GM15510 (cell line): ENCODE data around the gene GXYLT1.

ENCODE experiments used
- POLR2A ChIP-seq: IDR thresholded peaks from 3 replicates; pipeline ENCODE4 v1.6.1; 2011; ENCODE audit warnings: borderline replicate concordance; ENCODE audit not compliant: insufficient read length; ENCODE audit errors: extremely low read depth

GXYLT1 gene

GRCh38 chr12:42144408-42145196, at the start of gene GXYLT1:
GXYLT1 (minus strand) TSS chr12:42144874; CDS start chr12:42144646, 228 bp downstream.
- TF ChIP-seq POLR2A: peak; percentile 69

DNA sequence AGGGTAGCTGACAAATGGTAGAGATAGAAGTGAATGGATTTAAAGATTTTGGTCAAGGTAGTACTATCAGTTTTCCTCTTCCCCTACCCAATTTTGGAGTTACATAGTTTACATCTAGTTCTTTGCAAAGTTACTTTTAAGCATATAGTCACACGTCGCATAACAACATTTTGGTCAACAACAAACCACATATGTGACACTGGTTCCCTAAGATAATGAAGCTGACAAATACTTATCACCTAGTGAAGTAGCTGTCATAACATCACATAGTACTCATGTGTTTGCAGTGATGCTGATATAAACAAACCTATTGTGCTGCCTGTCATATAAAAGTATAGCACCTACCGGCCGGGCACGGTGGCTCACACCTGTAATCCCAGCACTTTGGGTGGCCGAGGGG, 48.0 kb upstream of the GXYLT1 start:
- TF ChIP-seq POLR2A: no peak

DNA sequence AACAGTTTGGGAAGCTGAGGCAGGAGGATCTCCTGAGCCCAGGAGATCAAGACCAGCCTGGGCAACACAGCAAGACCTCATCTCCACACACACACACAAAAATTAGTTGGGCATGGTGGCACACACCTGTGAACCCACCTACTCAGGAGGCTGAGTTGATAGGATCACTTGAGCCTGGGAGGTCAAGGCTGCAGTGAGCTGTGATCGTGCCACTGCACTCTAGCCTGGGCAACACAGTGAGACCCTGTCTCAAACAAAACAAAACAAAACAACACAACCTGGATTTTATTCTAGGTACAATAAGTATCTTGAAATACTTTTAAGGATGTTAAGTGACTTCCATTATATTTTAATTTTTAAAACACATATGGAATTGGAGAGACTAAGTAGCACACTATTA, 47.6 kb upstream of the GXYLT1 start:
- TF ChIP-seq POLR2A: no peak

DNA sequence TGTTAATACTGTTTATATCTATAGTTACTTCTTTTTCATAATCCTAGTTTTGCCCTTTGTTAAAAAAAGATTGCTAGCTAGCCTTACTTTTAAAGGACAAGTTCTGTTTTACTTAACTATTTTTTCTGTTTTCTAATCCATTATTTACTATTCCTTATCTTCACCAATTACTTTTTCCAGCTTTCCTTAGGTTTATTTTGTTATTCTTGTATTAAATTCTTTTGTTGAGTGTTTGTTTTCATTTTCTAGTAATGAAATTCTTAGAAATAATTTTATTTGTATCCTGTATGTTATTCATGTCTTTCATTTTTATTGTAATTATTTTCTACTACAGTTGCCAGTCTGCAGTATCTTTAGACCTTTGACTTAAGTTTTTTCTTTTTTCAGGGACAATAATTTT, 45.7 kb upstream of the GXYLT1 start:
- TF ChIP-seq POLR2A: no peak

DNA sequence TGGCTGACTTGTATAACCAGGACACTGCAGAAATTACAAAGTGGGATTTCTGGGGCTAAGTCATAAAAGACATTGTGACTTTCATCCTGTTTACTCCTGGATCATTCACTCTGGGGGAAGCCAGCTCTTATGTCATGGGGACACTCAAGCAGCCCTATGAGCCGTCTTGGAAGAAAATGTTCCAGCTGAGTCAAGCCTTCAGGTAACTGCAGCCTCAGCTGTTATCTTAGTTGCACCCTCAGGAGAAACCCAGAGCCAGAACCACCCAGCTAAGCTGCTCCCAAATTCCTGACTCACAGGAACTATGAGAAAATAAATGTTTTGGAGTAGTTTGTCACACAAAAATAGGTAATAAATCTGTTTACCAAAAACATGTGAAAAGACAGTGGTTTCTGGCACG, 43.1 kb upstream of the GXYLT1 start:
- no peak for TF ChIP-seq POLR2A

DNA sequence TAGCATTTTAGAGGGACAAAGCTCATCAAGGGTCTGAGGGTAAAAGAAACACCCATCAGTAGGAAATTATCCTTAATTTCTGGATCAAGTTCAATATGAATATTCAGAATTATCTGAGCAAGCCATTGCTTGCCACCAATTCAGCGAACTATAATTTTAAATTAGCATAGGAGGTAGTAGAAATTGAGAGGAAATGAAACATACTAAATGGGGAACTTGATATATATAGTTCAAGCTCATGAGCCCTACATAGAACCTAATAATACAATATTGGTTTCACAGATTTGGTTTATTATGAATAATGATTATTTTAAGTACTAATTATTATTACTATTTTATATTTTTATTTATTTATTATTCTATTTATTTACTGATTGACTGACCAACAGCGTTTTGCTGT, 42.1 kb upstream of the GXYLT1 start:
- no peak for TF ChIP-seq POLR2A

- TF ChIP-seq POLR2A: no peak
Measured at GRCh38 chr12:42182394-42182793, 37.7 kb upstream of the GXYLT1 start.

DNA sequence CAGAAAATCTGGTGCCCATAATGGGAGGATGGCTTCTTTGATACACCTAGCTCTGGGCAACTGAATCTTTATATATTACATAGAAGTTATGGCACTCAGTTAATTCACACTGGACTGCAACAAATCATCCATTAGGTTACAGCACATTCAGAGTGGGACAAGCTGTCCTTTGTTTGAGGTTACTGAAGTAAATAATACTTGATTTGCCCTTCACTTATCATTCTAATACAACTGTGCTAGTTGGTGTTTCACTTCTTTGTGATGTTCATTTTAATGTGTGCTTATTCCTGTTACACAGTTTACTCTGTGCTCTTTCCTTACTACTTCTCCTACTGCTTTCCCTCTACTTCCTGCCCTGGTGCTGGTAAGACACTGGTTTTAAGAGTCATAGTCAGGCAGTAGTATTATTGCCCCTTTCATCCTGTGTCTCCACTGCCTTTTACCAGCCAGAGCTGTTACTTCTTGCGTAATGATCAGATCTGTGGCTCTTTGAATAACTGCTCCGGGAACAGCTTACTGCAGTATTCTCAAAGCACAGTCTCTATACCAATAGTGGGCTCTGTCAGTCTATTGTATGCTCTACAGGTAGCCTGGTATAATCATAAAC, 36.4 kb upstream of the GXYLT1 start:
- TF ChIP-seq POLR2A: no peak

GRCh38 chr12:42178101-42178500, 33.4 kb upstream of the GXYLT1 start:
- TF ChIP-seq POLR2A: no peak

GRCh38 chr12:42174978-42175377, 30.3 kb upstream of the GXYLT1 start:
- no peak for TF ChIP-seq POLR2A

- no peak for TF ChIP-seq POLR2A
Measured at GRCh38 chr12:42173961-42174521, 29.4 kb upstream of the GXYLT1 start.

DNA sequence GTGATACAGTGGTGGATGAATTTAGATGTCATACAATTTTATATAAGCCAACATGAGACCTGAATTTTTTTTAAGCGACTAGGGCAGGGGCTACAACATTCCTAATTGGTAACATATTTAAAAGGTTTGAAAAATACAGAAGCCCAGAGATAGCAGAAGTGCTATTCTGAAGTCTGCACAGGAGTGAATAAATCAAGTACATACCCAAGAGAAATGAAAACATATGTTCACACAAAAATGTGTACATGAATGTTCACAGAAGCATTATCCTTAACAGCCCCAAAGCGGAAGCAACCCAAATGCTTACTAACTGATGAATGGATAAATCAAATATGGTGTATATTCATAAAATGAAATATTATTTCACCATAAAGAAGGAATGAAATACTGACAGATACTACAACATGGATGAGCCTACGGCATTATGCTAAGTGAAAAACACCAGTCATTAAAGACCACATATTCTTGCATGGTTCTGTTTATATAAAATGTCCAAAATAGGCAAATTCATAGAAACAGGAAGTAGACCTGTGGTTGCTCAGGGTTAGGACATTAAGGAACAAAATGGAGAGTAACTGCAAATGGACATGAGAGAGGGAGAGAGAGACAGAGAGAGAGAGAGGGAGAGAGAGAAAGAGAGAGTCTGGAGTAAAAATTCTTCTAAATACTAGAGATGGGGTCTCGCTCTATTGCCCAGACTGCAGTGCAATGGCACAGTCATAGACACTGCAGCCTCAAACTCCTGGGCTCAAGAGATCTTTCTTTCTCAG, 28.0 kb upstream of the GXYLT1 start:
- TF ChIP-seq POLR2A: no peak

GRCh38 chr12:42167711-42168110, 23.0 kb upstream of the GXYLT1 start:
- TF ChIP-seq POLR2A: no peak

DNA sequence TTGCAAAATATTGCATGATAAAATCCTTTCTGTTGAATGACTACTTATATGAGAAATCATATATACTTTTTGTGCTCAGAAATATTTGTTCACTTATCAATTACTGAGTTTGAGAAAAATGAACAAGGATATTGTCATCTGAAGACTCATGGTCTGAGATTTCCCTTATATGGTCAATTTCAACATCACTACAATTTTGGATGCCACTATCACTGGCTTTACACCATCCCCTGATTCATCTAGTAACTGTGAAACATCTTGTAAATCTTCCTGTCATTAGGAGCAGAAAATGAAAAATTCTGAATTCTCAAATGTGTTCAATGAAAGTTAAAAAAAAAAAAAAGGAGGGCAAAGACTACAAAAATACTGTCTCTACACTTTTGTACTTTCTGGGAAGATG, 21.8 kb upstream of the GXYLT1 start:
- no peak for TF ChIP-seq POLR2A

DNA sequence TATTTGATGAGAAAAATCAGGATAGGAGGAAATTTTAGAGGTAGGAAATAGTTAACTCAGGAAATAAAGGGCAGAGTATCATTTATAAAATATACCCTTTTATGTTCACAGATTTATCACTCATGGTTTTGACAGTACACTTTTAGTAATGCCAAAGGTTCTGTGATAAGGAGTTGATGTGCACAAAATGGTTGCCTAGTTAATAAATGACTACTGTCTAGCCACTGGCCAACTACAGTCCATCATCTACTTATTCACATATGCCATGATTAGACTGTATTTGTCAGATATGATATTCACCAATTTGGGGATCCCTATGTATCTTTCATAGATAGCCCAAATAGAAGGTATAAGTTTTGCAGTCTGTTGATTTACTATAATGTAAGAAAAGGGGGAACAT, 19.2 kb upstream of the GXYLT1 start:
- no peak for TF ChIP-seq POLR2A

DNA sequence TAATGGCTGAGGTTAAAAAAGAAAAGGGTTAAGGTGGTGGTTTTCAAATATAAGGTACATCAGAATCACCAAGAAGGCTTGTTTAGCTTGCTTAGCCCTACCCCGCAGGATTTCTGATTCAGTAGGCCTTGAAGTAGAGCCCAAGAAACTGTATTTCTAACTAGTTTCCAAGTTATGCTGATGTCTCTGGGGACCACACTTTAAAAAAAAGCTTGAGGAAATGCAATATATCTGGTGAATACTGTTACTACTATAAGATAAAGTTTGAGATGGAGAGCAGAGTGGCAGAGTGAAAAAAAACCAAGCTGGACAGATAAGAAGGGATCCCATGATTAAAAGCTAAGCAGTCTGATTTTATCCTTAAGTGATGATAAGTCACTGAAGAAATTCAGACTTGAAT, 18.3 kb upstream of the GXYLT1 start:
- TF ChIP-seq POLR2A: no peak

- no peak for TF ChIP-seq POLR2A
Measured at GRCh38 chr12:42162193-42162592, 17.5 kb upstream of the GXYLT1 start.
